Fibroblast of the aortic adventitia (primary cell): ENCODE results near the gene BNC2. TPM values are rescaled to one million over a fixed set of nuclear protein-coding genes. Genes with fewer than 3 reads are reported as not detected.

ENCODE experiments used
- DNase-seq: peaks from one replicate; pipeline ENCODE4 v3.0.0-alpha.2; 2010; ENCODE audit warnings: low read depth
- H3K4me3 ChIP-seq: 2 replicates; pipeline ENCODE4 v1.5.1; 2011; ENCODE audit warnings: low read depth, mild to moderate bottlenecking, control low read depth, low read length, moderate library complexity
- CTCF ChIP-seq: IDR thresholded peaks from 2 replicates; pipeline ENCODE4 v1.5.1; 2011; ENCODE audit warnings: mild to moderate bottlenecking, low read length, control low read depth, inconsistent platforms; ENCODE audit not compliant: insufficient read depth
- total RNA-seq: library from RNA; depleted of rRNA; stranded (reverse); fragments of >200 nt; gene quantifications from 2 replicates; pipeline ENCODE4 v1.2.3, GENCODE V29; 2012; ENCODE audit warnings: low replicate concordance

Gene BNC2
- total RNA-seq, 1 donor, result 53.3 TPM

GRCh38 chr9:16401701-16402100 is 468.8 kb downstream of the BNC2 start:
- no peak for DNase-seq
- no peak overlapping the region for H3K4me3 ChIP-seq
- no peak for TF ChIP-seq CTCF

GRCh38 chr9:16398691-16399090 is 471.8 kb downstream of the BNC2 start:
- H3K4me3 ChIP-seq, result no peak overlapping the region
- no peak for DNase-seq
- TF ChIP-seq CTCF, result no peak

GRCh38 chr9:16396389-16396788 is 474.1 kb downstream of the BNC2 start:
- peak; percentile 51 for DNase-seq
- H3K4me3 ChIP-seq, result no peak overlapping the region
- TF ChIP-seq CTCF, result no peak

- H3K4me3 ChIP-seq, result no peak overlapping the region
- no peak for DNase-seq
- TF ChIP-seq CTCF, result no peak
Observed at GRCh38 chr9:16391369-16391768, 479.1 kb downstream of the BNC2 start.

GRCh38 chr9:16387382-16387781 is 483.1 kb downstream of the BNC2 start:
- no peak for DNase-seq
- H3K4me3 ChIP-seq, result no peak overlapping the region
- TF ChIP-seq CTCF, result no peak

- no peak for TF ChIP-seq CTCF
- no peak overlapping the region for H3K4me3 ChIP-seq
- DNase-seq, result no peak
Observed at GRCh38 chr9:16386827-16387077, 483.7 kb downstream of the BNC2 start.

GRCh38 chr9:16386007-16386826 is 484.3 kb downstream of the BNC2 start:
- no peak overlapping the region for H3K4me3 ChIP-seq

More at GRCh38 chr9:16386007-16386826, 484.3 kb downstream of the BNC2 start:
- DNase-seq, result peak; percentile 84
- TF ChIP-seq CTCF, result no peak
